ENCODE measurements around the gene PIH1D1.

PIH1D1 gene

GRCh38 chr19:49421039-49421877 is 30.4 kb downstream of the PIH1D1 start:
- DNase-seq (ENCODE audit: low read depth in 4 of 4, low spot score in 1 of 4): no peak

GRCh38 chr19:49420227-49420626 is 31.4 kb downstream of the PIH1D1 start:
- no peak for DNase-seq (ENCODE audit: low read depth in 4 of 4, low spot score in 1 of 4)

GRCh38 chr19:49419173-49419572 is 32.4 kb downstream of the PIH1D1 start:
- no peak for DNase-seq (ENCODE audit: low read depth in 4 of 4, low spot score in 1 of 4)

DNA sequence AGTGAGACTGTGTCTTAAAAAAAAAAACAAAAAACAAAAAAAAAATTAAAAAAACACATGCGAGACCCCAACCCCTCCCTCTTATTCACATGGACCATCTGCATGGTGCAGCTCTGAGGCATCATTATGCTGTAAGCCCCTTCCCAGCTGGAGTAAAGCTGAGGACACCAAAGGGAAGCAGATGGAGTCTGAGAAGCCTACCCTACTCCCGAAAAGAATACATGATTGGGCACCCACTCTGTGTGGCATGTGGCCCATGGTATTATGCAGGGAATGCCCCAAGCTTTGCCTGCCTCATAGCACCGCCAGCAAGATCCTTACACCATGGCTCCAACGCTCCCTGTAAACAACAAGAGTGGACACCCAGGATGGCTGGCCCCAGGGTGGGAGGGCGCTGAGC is 33.1 kb downstream of the PIH1D1 start:
- no peak for DNase-seq (ENCODE audit: low read depth in 4 of 4, low spot score in 1 of 4)

DNA sequence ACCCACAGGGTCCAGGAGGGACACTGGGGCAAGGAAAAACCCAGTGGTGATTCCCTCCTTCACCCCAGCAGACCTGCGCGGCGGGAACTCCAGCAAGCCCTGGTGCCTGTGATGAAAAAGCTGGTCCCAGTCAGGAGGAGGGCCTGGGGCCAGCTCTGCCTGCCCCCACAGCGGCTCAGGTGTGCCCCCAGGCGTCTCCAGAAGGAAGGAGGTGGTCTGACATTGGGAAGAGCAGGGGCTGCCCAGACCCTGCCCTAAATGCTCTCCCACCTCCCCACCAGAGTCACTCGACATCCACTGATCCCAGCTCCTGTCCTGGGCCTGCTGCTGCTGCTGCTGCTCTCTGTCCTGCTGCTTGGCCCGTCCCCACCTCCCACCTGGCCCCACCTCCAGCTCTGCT is 34.5 kb downstream of the PIH1D1 start:
- DNase-seq (ENCODE audit: low read depth in 4 of 4, low spot score in 1 of 4): no peak

DNA sequence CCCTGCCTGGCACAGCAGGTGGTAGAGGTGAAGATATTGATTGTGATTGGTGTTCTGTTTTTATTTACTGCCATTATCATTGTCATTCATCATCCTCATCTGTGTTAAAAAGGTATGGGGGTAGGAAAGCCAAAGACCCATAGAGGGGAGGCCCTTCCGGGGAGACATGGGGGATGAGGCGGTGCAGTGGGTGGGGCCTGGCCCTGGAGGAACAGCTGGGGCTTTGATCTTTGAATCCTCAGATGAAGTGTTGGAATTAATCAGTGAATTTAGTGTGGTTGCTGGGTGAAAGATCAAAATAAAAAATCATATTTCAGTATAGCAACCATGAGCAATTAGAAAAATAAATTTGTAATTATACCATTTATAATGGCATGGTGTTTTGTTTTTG is 35.8 kb downstream of the PIH1D1 start:
- DNase-seq (ENCODE audit: low read depth in 4 of 4, low spot score in 1 of 4): no peak

GRCh38 chr19:49415102-49415809 is 36.4 kb downstream of the PIH1D1 start:
- no peak for DNase-seq (ENCODE audit: low read depth in 4 of 4, low spot score in 1 of 4)

DNA sequence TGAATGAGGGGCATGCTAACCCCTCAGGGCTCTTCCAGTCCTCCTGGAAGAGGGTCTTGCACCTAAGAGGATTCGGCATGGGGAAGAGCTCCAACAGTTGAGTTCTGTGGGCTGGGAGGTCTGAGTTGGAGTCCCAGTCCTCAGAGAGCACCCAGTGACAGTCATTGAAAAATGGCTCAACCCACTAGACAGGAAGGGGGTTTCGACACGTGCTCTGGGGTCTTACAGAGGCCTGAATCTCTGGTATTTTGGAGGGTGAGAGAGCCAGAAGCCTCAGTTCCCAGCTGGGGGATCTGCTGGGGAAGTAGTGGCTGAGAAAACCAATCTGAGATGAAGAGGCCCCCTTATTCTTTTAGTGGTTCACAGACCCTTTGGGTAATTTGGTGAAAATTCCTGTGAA is 37.4 kb downstream of the PIH1D1 start:
- no peak for DNase-seq (ENCODE audit: low read depth in 4 of 4, low spot score in 1 of 4)

DNA sequence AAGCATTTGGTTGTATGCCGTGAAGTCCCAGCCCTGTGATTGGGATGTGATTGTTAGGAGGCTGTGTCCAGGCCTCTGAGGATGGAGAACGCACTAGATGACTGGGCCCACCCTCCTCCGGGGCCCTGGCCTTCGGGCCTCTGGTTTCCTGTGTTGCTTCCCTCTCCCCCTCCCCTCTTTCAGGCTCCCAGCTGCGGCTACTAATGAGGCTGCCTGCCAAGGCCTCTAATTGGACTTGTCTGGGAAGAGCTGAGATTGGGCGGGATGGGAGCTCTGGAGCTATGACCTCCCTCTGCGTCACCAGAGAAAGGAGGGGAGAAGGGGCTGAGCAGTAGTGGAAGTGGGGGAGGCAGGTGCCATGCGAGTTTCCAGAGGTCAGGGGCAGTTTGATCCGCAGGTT is 38.3 kb downstream of the PIH1D1 start:
- DNase-seq (ENCODE audit: low read depth in 4 of 4, low spot score in 1 of 4): no peak

DNA sequence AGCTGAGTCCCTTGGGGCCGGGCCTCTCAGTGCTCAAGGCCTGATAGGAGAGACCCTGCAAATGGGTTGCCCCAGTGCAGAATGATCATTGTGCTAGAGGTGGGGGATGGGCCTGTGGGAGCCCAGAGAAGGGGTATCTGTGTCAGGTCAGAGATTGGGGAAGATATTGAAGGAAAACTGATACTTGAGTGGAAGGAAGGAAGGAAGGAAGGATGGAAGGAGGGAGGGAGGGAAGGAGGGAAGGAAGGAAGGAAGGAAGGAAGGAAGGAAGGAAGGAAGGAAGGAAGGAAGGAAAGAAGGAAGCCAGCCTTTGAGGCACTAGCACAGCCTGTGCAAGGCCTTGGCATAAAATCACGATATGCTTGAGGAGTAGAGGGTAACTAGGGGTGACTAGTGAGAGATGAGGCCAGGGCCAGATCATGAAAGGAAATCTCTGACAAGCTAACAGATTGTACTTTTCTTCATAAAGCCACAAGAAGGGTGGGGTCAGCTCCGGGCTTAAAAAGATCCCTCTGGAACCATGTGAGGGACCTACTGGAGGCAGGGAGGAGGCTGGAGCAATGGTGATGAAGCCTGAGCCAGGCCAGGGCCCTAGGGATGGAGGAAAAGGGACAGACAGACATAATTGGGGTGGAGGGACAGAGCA is 39.8 kb downstream of the PIH1D1 start:
- no peak for DNase-seq (ENCODE audit: low read depth in 4 of 4, low spot score in 1 of 4)

- DNase-seq (ENCODE audit: low read depth in 4 of 4, low spot score in 1 of 4): no peak
Observed at GRCh38 chr19:49409441-49410029, 42.1 kb downstream of the PIH1D1 start.

- DNase-seq (ENCODE audit: low read depth in 4 of 4, low spot score in 1 of 4): no peak
Observed at GRCh38 chr19:49408816-49409440, 42.7 kb downstream of the PIH1D1 start.

DNA sequence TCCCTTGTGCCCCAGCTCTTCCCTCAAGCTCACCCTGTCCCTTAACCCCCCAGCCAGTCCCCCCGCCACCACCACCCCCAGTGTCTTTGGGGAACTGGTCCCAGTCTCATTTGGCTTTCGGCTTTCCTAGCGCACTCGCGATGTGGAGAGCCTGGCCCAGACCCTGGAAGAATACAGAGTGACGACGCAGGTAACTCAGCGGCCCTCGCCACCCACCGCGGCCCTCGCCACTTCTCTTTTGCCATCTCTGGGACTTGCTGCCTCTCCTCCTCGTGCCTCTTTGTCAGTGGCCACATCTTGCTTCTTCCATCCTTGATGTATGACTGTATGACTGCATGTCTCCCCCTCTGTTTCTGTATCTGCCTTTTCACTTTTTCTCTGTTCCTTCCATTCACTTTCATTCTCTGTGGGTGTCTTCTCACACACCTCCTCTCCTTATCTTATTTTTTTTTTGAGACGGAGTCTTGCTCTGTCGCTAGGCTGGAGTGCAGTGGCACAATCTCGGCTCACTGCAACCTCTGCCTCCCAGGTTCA is 44.1 kb downstream of the PIH1D1 start:
- no peak for DNase-seq (ENCODE audit: low read depth in 4 of 4, low spot score in 1 of 4)

DNA sequence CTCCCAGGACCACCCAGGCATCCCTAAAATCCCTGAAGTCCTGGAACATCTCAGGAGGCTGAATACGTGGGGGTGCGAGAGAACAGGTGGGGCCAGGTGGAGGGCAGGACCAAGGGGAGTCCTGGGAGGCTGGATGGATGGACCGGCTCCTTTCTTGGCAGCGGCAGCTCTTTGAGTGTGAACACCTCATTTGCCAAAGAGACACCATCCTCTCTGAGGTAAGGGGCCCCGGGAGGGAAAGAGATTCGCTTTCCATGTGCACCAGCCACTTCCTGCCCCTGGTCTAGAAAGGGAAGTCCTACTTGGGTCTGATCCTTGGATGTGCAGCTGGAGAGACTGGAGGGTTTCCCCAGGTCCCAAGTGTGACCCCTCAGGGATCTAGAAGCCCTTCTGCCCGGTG is 44.5 kb downstream of the PIH1D1 start:
- no peak for DNase-seq (ENCODE audit: low read depth in 4 of 4, low spot score in 1 of 4)

GRCh38 chr19:49403404-49404187 is 48.0 kb downstream of the PIH1D1 start:
- DNase-seq (ENCODE audit: low read depth in 4 of 4, low spot score in 1 of 4): no peak

DNA sequence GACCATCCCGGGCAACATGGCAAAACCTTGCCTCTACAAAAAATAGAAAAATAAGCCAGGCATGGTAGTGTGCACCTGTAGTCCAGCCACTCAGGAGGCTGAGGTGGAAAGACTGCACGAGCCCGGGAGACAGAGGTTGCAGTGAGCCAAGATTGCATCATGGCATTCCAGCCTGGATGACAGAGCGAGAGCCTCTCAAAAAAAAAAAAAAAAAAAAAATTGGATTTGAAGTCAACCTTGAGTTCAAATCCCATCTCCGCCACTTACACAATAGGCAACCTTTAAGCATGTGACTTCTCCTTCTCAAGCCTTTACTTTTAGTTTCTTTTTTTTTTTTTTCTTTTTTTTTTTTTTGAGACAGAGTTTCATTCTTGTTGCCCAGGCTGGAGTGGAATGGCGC is 51.6 kb downstream of the PIH1D1 start:
- DNase-seq (ENCODE audit: low read depth in 4 of 4, low spot score in 1 of 4): no peak

DNA sequence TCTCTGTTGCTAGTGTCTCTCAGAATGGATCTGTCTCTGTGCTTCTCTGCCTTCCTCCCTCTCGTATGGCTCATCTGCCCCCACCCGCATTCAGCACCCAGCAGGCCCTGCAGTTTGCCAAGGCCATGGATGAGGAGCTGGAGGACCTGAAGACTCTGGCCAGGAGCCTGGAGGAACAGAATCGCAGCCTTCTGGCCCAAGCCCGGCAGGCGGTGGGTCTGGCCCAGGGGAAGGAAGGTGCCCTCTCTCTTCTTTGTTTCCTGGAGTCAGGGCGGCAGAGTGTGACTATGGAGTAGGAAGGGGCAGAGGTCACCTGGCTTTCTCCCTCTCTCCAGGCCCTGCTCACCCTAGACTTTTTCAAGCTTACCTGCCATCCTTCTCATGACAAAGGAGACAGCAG is 52.7 kb downstream of the PIH1D1 start:
- no peak for DNase-seq (ENCODE audit: low read depth in 4 of 4, low spot score in 1 of 4)

- no peak for DNase-seq (ENCODE audit: low read depth in 4 of 4, low spot score in 1 of 4)
Observed at GRCh38 chr19:49398001-49398615, 53.5 kb downstream of the PIH1D1 start.

DNA sequence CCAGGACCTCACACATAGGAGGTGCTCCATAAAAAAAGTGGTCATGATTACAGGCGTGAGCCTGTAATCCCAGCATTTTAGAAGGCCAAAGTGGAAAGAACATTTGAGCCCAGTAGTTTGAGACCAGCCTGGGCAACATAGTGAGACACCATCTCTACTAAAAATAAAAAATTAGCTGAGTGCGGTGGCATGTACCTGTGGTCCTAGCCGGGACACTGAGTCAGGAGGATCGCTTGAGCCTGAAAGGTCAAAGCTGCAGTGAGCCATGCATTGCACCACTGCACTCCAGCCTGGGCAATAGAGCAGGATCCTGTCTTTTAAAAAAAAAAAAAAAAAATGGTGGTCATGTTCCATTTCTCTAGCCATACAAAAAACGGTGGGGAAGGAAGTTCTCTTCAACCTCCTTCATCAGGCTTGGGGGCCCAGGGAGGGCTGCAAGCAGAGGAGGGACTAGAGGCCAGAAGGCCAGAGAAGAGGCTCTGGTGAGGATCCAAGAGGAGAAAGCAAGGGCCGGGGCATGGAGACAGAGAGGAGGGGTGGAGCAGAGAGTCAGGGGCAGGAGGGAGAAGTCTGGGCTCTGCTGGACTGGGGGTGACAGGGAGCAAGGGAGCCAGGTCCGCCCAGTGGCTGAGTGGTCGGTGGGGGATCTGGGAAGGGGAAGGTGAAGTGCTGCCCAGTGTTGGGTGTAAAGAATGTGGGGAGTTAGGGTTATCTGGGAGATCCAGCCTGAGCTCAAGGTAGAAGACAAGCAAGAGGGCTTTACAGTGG is 54.7 kb downstream of the PIH1D1 start:
- no peak for DNase-seq (ENCODE audit: low read depth in 4 of 4, low spot score in 1 of 4)
